GM12878 (cell line): ENCODE data around the gene RUNX3. TPM values are rescaled to one million over a fixed set of nuclear protein-coding genes. Genes with fewer than 3 reads are reported as not detected.

Source experiments
- ATAC-seq: fragments of 200-7000 bp; cut with Tn5 transposase; 3 replicates; pipeline ENCODE4 v1.9.1; 2020; ENCODE audit warnings: mild to moderate bottlenecking, moderate library complexity
- BruUV-seq: library from RNA; stranded (reverse); fragments of 400-500 nt; replicated peaks from 2 replicates; lab custom pipeline; 2021; lab: Mats Ljungman, UMichigan
- CTCF ChIA-PET: fragments of 300-600 bp; sonication (Branson Sonifier 250); formaldehyde crosslinking; extraction: SDS; loops from one replicate; lab custom pipeline; 2021; ENCODE audit warnings: inconsistent platforms; lab: Yijun Ruan, JAX
- POLR2A ChIA-PET: fragments of 350-600 bp; formaldehyde crosslinking; extraction: SDS; loops from one replicate; lab custom pipeline; 2021; ENCODE audit warnings: inconsistent platforms; lab: Charles Lee
- RAD21 ChIA-PET: fragments of 300-600 bp; sonication (Branson Sonifier 250); formaldehyde crosslinking; loops from one replicate; lab custom pipeline; 2023; ENCODE audit warnings: antibody characterized with exemption; ENCODE audit not compliant: unreplicated experiment; lab: Charles Lee
- SMC1A ChIA-PET: fragments of 300-600 bp; sonication (Branson Sonifier 250); formaldehyde crosslinking; loops from one replicate; lab custom pipeline; 2023; ENCODE audit not compliant: unreplicated experiment, uncharacterized antibody; lab: Charles Lee
- DNase-seq: peaks from one replicate; pipeline ENCODE4 v3.0.0-alpha.2; 2011; ENCODE audit warnings: low read depth, low spot score
- FAIRE-seq: peaks from 3 replicates; lab custom pipeline; 2011; peaks lifted over from hg19 to GRCh38; lab: Jason Lieb, UNC
- H2AFZ ChIP-seq: 2 replicates; pipeline ENCODE4 v1.6.0; 2011; ENCODE audit warnings: low read depth, low read length, control low read depth; ENCODE audit not compliant: control insufficient read depth
- H3K27ac ChIP-seq: 2 replicates; pipeline ENCODE4 v1.5.1; 2011; ENCODE audit warnings: control low read depth; ENCODE audit not compliant: control insufficient read depth, insufficient read depth
- H3K27me3 ChIP-seq, 2 experiments: replicated peaks in 1 of 2; 2 replicates each; pipeline versions ENCODE4 v1.6.0 to v1.6.1; 2011; ENCODE audit warnings: low read length in 1 of 2; ENCODE audit not compliant: control insufficient read depth in 2 of 2, insufficient read depth in 2 of 2
- H3K36me3 ChIP-seq, 2 experiments: 2 replicates each; pipeline ENCODE4 v1.5.1; 2011; ENCODE audit warnings: low read length in 1 of 2; ENCODE audit not compliant: control insufficient read depth in 2 of 2, insufficient read depth in 2 of 2
- H3K4me1 ChIP-seq: 2 replicates; pipeline ENCODE4 v1.6.1; 2011; ENCODE audit warnings: mild to moderate bottlenecking, low read length, moderate library complexity, mixed read lengths; ENCODE audit not compliant: control insufficient read depth, insufficient read depth
- H3K4me2 ChIP-seq: 2 replicates; pipeline ENCODE4 v1.6.0; 2011; ENCODE audit warnings: control low read depth; ENCODE audit not compliant: control insufficient read depth, insufficient read depth
- H3K4me3 ChIP-seq: fragments of 200-600 bp; sonication (generic); 2 replicates; pipeline ENCODE4 v1.5.1; 2016
- H3K79me2 ChIP-seq: 2 replicates; pipeline ENCODE4 v1.6.0; 2011; ENCODE audit warnings: low read length; ENCODE audit not compliant: control insufficient read depth, insufficient read depth
- H3K9ac ChIP-seq: 2 replicates; pipeline ENCODE4 v1.8.0; 2011; ENCODE audit warnings: low read length, control low read depth, mixed read lengths; ENCODE audit not compliant: control insufficient read depth, insufficient read depth
- H3K9me3 ChIP-seq: replicated peaks from 3 replicates; pipeline ENCODE4 v1.5.1; 2011; ENCODE audit warnings: mild to moderate bottlenecking, low read length; ENCODE audit not compliant: control insufficient read depth, insufficient read depth
- H4K20me1 ChIP-seq: 2 replicates; pipeline ENCODE4 v1.6.0; 2011; ENCODE audit not compliant: control insufficient read depth, insufficient read depth
- BHLHE40 ChIP-seq, 2 experiments: fragments of 450-650 bp in 1 of 2; IDR thresholded peaks; 2 replicates each; pipeline ENCODE4 v1.6.1; 2011 to 2017; ENCODE audit warnings: low read depth in 2 of 2, borderline replicate concordance in 1 of 2, improper control_type of control experiment in 1 of 2, low read length in 1 of 2, mild to moderate bottlenecking in 1 of 2
- DPF2 ChIP-seq: fragments of 450-650 bp; IDR thresholded peaks from 2 replicates; pipeline ENCODE4 v1.6.1; 2017; ENCODE audit warnings: mild to moderate bottlenecking
- HDAC2 ChIP-seq: fragments of 200-600 bp; sonication (generic); IDR thresholded peaks from 2 replicates; pipeline ENCODE4 v1.6.1; 2017
- IKZF1 ChIP-seq: fragments of 450-650 bp; conservative IDR thresholded peaks from 2 replicates; pipeline ENCODE4 v1.6.1; 2017; ENCODE audit warnings: antibody characterized with exemption, mild to moderate bottlenecking
- IKZF2 ChIP-seq, 2 experiments: fragments of 450-650 bp; IDR thresholded peaks; 2 replicates each; pipeline ENCODE4 v1.6.1; 2017; ENCODE audit warnings: mild to moderate bottlenecking in 2 of 2, moderate library complexity in 2 of 2
- LARP7 ChIP-seq: fragments of 450-650 bp; IDR thresholded peaks from 2 replicates; pipeline ENCODE4 v1.6.1; 2017; ENCODE audit warnings: mild to moderate bottlenecking
- MEF2B ChIP-seq: fragments of 450-650 bp; IDR thresholded peaks from 2 replicates; pipeline ENCODE4 v1.6.1; 2018; ENCODE audit warnings: mild to moderate bottlenecking, moderate library complexity; ENCODE audit not compliant: partially characterized antibody, poor library complexity, severe bottlenecking
- NR2F1 ChIP-seq: fragments of 450-650 bp; conservative IDR thresholded peaks from 2 replicates; pipeline ENCODE4 v1.6.1; 2017; ENCODE audit warnings: mild to moderate bottlenecking
- PAX8 ChIP-seq: fragments of 450-650 bp; IDR thresholded peaks from 2 replicates; pipeline ENCODE4 v1.6.1; 2017; ENCODE audit warnings: mild to moderate bottlenecking, moderate library complexity
- SMARCA5 ChIP-seq: fragments of 450-650 bp; IDR thresholded peaks from 2 replicates; pipeline ENCODE4 v1.6.1; 2017; ENCODE audit warnings: mild to moderate bottlenecking
- ZNF217 ChIP-seq: fragments of 450-650 bp; IDR thresholded peaks from 2 replicates; pipeline ENCODE4 v1.6.1; 2017; ENCODE audit warnings: antibody characterized with exemption, mild to moderate bottlenecking
- WGBS: methylation state at CpG from one replicate; pipeline ENCODE4 v1.1.6; 2016; ENCODE audit warnings: low lambda C conversion rate; ENCODE audit not compliant: insufficient replicate concordance, insufficient coverage; ENCODE audit errors: missing lambda C conversion rate; 5-methylcytosine and 5-hydroxymethylcytosine counted together
- in situ Hi-C: fragments of 300-500 bp; cut with MboI; formaldehyde crosslinking; loops from 9 replicates; pipeline ENCODE4 v1.14.3; 2018; ENCODE audit warnings: mixed read lengths
- intact Hi-C: fragments of 100-400 bp; cut with micrococcal nuclease; formaldehyde crosslinking; loops from one replicate; pipeline ENCODE4 v1.14.2; 2022; ENCODE audit not compliant: unreplicated experiment
- polyA plus RNA-seq, 11 experiments: library from polyadenylated mRNA; depleted of rRNA in 4 of 11; unstranded in 6 of 11; stranded (reverse) in 5 of 11; fragments of >200 nt; fragmentation: Nextera tagmentation in 4 of 11; fragmentation: Illumina TruSeq in 1 of 11; extraction: Ambion mirVana in 4 of 11; extraction: Trizol in 1 of 11; gene quantifications; 1 replicate in 1 of 11; 2 replicates in 10 of 11; pipeline versions ENCODE4 v1.2.1 to v1.2.3, GENCODE V29; 2011 to 2016; ENCODE audit warnings: inconsistent platforms in 2 of 11, missing spikeins in 2 of 11, low read depth in 1 of 11
- total RNA-seq, 4 experiments: library from RNA; depleted of rRNA in 3 of 4; stranded (reverse); fragments of >200 nt in 3 of 4; fragmentation: Illumina TruSeq in 1 of 4; extraction: Trizol in 1 of 4; gene quantifications; 2 replicates each; pipeline versions ENCODE4 v1.2.1 to v1.2.3, GENCODE V29; 2013 to 2021
- TF ChIP-seq, protein P1 (sequence below): IDR thresholded peaks from 2 replicates; pipeline ENCODE4 v1.6.1; 2012; ENCODE audit warnings: low read length, inconsistent platforms
- TF ChIP-seq, protein P2 (sequence below): IDR thresholded peaks from 2 replicates; pipeline ENCODE4 v1.6.1; 2012; ENCODE audit warnings: low read depth, low read length, improper control_type of control experiment
- TF ChIP-seq, protein P3 (sequence below), 3 experiments: IDR thresholded peaks in 2 of 3; conservative IDR thresholded peaks in 1 of 3; 2 replicates each; pipeline ENCODE4 v1.5.1; 2011; ENCODE audit warnings: low read depth in 3 of 3, low read length in 3 of 3, mild to moderate bottlenecking in 3 of 3, control low read depth in 2 of 3, moderate library complexity in 2 of 3, inconsistent platforms in 1 of 3, mixed read lengths in 1 of 3; ENCODE audit not compliant: control insufficient read depth in 2 of 3, insufficient read depth in 1 of 3; ENCODE audit errors: extremely low read depth in 1 of 3

Gene RUNX3
- total and polyA plus RNA-seq, 10 of the 15 experiments (the other 5 are each of a cell fraction or from before 2014, with no cell fraction given) = 19.0 to 151 (median 31.4) TPM

DNA sequence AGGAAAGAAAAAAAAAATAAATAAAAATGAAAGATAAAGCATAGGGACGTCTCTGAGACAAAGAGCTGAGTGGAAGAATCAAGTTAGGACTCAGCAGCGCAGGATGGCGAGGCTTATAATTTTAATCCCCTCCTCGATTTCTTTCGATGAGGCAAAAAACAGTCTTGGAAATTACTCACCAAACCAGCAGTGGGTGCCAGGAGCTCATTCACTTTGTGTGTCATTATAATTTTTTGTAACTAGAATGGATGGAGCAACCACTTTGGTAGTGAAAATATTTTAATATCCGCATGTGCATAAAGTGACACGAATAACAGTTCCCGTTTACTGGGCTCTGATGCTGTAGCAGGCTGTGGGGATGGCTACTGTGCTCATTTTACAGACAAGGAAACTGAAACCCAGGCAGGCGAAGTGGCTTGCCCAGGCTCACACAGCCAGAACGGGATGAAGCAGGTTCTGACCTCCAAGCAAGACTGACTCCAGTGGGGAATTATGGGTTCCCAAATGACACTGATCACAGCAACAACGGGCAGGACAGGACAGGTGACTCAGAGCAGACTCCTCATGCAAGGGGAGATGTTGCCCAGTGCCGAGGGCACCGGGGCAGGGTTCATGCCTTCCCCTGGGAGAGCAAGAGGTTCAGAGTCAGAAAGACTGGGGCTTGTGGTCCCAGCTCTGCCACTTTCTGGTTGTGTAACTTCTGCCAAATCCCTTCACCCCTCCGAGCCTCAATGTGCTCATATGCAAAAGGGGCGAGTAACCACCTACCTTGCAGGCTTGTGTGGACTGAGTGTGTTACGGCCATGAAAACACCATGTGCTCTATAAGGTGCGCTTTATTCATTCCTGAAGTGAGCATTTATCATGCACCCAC lies 63.6 kb downstream of the RUNX3 start:
- H3K27ac ChIP-seq = no peak overlapping the region
- ChIA-PET CTCF (interaction anchor here (1.3 to 1.9 kb wide), 3 partner anchors 32 to 337 kb away, joined by 3 to 5 read pairs (median 4); no protein-coding TSS in a partner anchor), POLR2A (no interaction called here), SMC1A (interaction anchor here (0.7 to 2.1 kb wide), 6 partner anchors 10 to 365 kb away, joined by 3 to 6 read pairs (median 3); no protein-coding TSS in a partner anchor), RAD21 (interaction anchor here (1.5 to 1.7 kb wide), 2 partner anchors 32 to 61 kb away, joined by 4 to 5 read pairs; no protein-coding TSS in a partner anchor)
- no peaks in the 10 kb centered on the region for H4K20me1 ChIP-seq
- BruUV-seq = no TSS peak
- H2AFZ ChIP-seq = no peak overlapping the region; the same call in 1 of the 2 replicates
- in situ Hi-C loops = no loop called here
- intact Hi-C loops = no loop called here
- H3K79me2 ChIP-seq = no peaks in the 10 kb centered on the region
- no peak overlapping the region for H3K9ac ChIP-seq
- peaks cover 3 to 7% of the 10 kb centered on the region in 2 experiments for H3K27me3 ChIP-seq
- H3K4me1 ChIP-seq = peaks cover 12% of the 10 kb centered on the region
- no peak for DNase-seq
- ATAC-seq = peak; percentile 62
- WGBS = 24% methylated on average over 17 of the region's 17 CpGs
- no peaks in the 10 kb centered on the region for H3K36me3 ChIP-seq
- no peak for FAIRE-seq
- no peaks in the 10 kb centered on the region for H3K9me3 ChIP-seq
- peak overlapping the region; percentile 54 for H3K4me2 ChIP-seq
- no peak overlapping the region for H3K4me3 ChIP-seq
- TF ChIP-seq, protein P1, sequence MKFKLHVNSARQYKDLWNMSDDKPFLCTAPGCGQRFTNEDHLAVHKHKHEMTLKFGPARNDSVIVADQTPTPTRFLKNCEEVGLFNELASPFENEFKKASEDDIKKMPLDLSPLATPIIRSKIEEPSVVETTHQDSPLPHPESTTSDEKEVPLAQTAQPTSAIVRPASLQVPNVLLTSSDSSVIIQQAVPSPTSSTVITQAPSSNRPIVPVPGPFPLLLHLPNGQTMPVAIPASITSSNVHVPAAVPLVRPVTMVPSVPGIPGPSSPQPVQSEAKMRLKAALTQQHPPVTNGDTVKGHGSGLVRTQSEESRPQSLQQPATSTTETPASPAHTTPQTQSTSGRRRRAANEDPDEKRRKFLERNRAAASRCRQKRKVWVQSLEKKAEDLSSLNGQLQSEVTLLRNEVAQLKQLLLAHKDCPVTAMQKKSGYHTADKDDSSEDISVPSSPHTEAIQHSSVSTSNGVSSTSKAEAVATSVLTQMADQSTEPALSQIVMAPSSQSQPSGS = no peak
- TF ChIP-seq, protein P2, sequence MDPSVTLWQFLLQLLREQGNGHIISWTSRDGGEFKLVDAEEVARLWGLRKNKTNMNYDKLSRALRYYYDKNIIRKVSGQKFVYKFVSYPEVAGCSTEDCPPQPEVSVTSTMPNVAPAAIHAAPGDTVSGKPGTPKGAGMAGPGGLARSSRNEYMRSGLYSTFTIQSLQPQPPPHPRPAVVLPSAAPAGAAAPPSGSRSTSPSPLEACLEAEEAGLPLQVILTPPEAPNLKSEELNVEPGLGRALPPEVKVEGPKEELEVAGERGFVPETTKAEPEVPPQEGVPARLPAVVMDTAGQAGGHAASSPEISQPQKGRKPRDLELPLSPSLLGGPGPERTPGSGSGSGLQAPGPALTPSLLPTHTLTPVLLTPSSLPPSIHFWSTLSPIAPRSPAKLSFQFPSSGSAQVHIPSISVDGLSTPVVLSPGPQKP = no peak
- peak; percentile 45 for TF ChIP-seq NR2F1
- peak; percentile 37 for TF ChIP-seq MEF2B
- TF ChIP-seq ZNF217 = 0 out of 2 replicates have a peak, but pooled peaks have one; percentile 48
- TF ChIP-seq DPF2 = 0 out of 2 replicates have a peak, but pooled peaks have one; percentile 28
- TF ChIP-seq PAX8 = no peak
- peak in 1 of 2 experiments; percentile 34; a peak in 1 of 4 replicates for TF ChIP-seq IKZF2 (IDR thresholded peaks at IDR 0.05)
- TF ChIP-seq BHLHE40 (IDR thresholded peaks at IDR 0.05; ENCODE audit: borderline replicate concordance in 1 of 2, low read depth in 2 of 2, low read length in 1 of 2) = peak in 1 of 2 experiments; percentile 3; a peak in 1 of 4 replicates
- TF ChIP-seq HDAC2 = no peak
- TF ChIP-seq SMARCA5 = 0 out of 2 replicates have a peak, but pooled peaks have one; percentile 36
- TF ChIP-seq IKZF1 = peak; percentile 56; the same call in 1 of the 2 replicates
- TF ChIP-seq LARP7 = no peak
- TF ChIP-seq, protein P3, sequence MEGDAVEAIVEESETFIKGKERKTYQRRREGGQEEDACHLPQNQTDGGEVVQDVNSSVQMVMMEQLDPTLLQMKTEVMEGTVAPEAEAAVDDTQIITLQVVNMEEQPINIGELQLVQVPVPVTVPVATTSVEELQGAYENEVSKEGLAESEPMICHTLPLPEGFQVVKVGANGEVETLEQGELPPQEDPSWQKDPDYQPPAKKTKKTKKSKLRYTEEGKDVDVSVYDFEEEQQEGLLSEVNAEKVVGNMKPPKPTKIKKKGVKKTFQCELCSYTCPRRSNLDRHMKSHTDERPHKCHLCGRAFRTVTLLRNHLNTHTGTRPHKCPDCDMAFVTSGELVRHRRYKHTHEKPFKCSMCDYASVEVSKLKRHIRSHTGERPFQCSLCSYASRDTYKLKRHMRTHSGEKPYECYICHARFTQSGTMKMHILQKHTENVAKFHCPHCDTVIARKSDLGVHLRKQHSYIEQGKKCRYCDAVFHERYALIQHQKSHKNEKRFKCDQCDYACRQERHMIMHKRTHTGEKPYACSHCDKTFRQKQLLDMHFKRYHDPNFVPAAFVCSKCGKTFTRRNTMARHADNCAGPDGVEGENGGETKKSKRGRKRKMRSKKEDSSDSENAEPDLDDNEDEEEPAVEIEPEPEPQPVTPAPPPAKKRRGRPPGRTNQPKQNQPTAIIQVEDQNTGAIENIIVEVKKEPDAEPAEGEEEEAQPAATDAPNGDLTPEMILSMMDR (IDR thresholded peaks at IDR 0.05 in 2 of 3, conservative IDR thresholded peaks at IDR 0.05 in 1 of 3; ENCODE audit: control insufficient read depth in 2 of 3, extremely low read depth in 1 of 3, insufficient read depth in 1 of 3, low read depth in 3 of 3, low read length in 3 of 3) = no peak
